Endothelial cell of hepatic sinusoid (primary cell): ENCODE results near the gene SLC40A1.

ENCODE experiments used
- in situ Hi-C: cut with HindIII; loops from 2 replicates; pipeline ENCODE4 v1.10.0; 2017; ENCODE audit warnings: low sequenced_read_pairs

SLC40A1 gene

GRCh38 chr2:189602233-189602632 is 21.6 kb upstream of the SLC40A1 start:
- in situ Hi-C loops, result loop anchor here (25.0 kb wide), 1 partner anchor 140 kb away; no protein-coding TSS in a partner anchor

DNA sequence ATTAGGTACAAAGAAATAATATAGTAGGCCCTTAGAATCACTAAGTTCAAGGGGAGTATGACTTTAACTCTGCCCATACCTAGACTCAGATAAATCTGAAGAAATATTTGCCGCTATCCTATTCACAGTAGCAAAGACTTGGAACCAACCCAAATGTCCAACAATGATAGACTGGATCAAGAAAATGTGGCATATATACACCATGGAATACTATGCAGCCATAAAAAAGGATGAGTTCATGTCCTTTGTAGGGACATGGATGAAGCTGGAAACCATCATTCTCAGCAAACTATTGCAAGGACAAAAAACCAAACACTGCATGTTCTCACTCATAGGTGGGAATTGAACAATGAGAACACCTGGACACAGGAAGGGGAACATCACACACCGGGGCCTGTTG is 21.1 kb upstream of the SLC40A1 start:
- in situ Hi-C loops, result loop anchor here (25.0 kb wide), 1 partner anchor 139 kb away; no protein-coding TSS in a partner anchor

- in situ Hi-C loops, result loop anchor here (25.0 kb wide), 1 partner anchor 139 kb away; no protein-coding TSS in a partner anchor
These were observed 20.5 kb upstream of the SLC40A1 start for GRCh38 chr2:189601043-189601442.

DNA sequence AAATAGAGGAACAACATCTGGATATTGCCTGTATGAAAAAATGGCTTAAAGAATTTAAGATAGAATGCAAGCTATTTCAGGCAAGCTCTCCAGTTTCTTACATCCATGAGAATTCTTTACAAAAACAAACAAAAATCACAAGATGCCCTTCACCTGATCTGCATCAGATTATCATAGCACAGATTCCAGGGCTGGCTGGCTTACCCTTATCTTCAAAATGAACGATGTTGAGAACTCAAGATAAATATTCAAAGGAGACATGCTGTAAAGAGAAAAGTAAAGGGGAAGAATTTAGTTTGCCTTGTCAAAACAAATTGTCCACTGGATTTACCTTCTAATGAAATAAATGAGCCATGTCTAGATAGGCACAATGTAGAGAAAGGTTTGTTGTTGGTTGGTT is 18.7 kb upstream of the SLC40A1 start:
- in situ Hi-C loops, result no loop called here

GRCh38 chr2:189595417-189595816 is 14.8 kb upstream of the SLC40A1 start:
- in situ Hi-C loops, result no loop called here

DNA sequence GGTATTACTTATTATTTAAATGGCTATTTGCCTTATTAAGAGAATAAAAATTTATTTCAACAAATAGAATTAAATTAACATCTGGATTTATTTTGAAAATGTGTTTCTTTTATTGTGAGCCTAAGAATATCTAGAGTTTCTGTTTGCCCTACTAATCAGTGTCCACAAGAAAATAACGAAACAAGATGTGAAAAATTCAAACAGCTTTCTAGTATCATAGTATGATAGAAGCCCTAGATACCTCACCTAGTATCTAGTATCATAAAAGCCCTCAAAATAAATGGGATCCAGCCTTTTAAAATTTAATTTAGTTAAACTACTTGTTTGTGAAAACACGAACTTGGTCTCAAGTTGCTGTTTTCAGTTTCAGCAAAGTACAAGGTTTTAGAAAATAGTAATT is 13.7 kb upstream of the SLC40A1 start:
- in situ Hi-C loops, result no loop called here

- in situ Hi-C loops, result no loop called here
These were observed 12.5 kb upstream of the SLC40A1 start for GRCh38 chr2:189593115-189593514.

DNA sequence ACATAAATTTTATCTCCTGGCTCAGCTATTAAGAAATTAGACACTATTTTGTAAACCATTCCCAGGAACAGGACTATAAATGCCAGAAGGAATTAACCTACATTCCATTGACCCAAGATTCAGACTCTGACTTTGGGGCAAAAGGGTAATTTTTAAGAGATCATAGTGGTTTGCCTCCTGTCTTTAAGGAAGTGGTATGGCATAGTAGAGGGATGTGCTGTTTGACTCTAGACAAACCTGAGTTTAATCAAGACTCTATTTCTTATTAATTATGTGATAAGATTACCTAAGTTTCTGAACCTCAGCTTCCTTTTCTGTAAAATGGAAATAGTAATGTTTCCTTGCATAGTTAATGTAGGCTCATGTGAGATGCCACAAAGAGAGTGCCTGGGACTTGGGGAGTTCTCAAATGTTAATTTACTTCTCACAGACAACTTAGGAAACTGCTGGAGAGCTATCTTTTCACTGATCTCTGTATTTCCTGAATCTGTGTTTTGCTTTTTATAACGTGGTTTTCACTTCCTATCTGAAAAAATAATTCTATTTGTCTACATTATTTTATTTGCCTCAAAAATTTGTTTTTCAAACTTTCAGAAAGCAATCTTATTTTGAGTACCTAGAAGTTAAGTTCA is 11.9 kb upstream of the SLC40A1 start:
- in situ Hi-C loops, result no loop called here

GRCh38 chr2:189587780-189588179 is 7.2 kb upstream of the SLC40A1 start:
- in situ Hi-C loops, result loop anchor here (5.0 kb wide), 1 partner anchor 40 kb away; no protein-coding TSS in a partner anchor

DNA sequence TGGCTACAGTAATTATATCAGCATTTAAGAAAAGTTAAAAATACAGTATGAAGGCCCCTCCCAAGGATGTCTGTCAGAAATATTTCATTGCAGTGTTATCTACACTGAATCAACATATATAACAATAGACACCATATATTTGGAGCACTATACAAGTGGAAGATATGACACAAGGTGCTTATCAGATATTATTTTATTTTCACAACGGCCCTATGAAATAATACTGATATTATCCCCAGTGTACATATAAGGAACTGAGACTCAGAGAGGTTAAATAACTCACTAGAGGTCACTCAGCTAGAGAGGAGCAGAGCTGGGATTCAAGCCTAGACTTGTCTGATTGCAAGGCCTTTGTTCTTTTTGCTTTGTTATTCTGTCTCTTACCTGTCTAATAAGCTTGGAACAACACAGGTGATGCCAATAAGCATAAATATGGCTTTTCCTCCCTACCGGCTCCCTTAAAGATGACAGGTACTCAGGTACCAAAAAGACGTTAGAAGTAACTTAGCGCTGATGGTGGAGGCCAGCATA is 4.7 kb upstream of the SLC40A1 start:
- in situ Hi-C loops, result loop anchor here (5.0 kb wide), 1 partner anchor 38 kb away; no protein-coding TSS in a partner anchor

DNA sequence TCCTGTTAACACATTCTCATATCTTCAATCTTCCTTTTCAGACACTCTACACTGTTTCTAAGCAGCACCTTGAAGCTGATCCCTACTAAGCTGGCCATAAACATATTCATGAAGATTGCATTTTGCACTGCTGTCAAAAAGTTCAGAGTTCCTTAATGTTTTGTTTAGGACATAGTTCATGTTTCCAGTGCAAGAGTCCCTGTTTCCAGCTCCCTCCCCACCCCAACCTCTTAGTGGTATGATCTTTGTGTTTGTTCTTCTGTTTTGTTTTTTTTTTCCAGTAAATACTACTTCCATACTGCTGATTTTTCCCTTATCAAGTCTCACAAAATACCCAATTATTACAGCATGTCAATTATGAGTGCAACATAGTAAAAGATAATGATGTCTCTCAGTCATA is 4.1 kb upstream of the SLC40A1 start:
- in situ Hi-C loops, result loop anchor here (5.0 kb wide), 1 partner anchor 37 kb away; no protein-coding TSS in a partner anchor

DNA sequence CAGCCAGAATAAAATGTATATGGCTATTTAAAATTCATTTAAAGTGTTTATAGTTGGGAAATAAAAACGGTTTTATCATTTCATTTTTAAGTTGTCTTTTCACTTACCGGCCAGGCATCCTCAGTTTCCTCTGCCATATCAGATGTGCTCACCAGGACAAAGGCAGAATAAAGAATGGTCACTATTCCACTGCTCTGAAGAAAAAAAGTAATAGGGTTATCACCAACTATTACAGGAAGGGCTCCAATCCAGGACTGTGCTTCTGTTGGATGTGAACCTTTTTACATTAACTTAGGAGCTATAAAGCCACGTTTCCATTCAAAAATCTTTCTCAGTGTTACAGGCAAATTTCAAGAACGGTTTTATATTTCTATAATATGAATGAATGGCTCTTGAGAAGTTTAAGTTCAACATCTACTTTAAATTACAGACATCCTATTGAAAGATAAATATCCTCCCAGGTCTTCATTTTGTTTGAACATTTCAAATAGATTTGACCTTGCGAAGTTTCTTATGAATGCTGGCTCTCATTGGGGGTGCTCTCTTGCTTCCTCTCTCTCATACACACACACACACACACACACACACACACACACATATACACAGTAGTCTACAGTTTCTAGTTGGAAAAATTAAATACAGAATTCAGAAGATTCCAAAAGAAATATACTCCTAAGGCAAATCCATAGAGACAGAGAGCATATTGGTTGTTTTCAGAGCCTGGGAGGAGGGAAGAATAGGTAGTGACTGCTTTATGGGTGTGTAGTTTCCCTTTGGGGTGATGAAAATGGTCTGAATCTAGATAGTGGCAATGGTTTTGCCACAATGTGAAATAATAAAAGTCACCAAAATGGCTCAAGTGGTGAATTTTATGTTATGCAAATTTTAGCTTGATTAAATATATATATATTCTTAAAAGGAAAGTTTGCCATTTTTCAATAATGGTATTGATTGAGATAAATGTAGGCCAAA is 2.9 kb upstream of the SLC40A1 start:
- in situ Hi-C loops, result no loop called here

DNA sequence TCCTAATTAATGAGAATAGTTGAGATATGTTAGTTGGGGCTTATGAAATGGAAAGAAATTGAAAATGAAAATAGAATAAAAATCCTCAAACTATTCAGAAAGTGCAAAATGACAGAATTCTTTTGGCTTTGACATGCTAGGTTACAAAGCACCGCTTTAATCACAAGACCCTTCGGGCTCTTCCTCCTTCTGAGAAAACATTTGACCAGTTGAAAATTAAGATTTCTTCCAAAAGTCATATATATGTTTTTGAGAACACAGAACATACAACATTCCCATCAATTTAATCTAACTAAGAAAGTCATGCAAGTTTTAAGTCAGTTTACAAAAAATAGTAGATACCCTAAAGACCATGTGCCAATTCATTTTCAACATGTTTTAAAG is 2.2 kb upstream of the SLC40A1 start:
- in situ Hi-C loops, result no loop called here

DNA sequence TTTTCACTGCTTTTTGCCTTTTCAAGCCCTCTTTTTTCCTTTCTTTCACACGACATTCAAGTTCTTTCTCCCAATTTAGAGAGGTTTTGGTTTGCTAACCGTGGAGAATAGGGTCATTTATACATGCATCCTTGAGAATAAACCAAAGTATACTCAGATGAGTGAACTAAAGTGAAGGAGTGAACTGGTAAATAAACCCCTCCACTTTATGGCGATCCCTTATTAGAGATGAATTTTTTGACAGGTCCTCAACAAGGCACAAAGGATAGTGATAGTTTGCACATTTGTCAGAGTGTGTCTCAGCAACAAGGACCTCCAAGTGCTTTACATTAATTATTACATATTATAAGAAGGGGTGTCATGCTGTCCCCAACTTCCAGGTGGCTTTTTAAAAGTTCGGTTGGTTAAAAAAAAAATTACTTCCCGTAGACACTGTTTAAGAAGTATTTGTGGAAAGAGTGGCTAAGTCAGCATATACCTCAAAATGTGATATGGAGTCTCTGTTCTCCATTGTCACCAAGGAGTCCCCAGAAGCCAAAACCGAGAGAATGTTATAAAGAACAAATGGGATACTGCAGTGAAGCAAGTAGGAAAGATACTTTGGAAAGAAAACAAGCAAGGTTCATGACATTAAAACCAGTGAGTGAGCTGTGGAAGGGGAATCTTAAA is 1.7 kb upstream of the SLC40A1 start:
- in situ Hi-C loops, result no loop called here

- in situ Hi-C loops, result no loop called here
These were observed 961 bp upstream of the SLC40A1 start for GRCh38 chr2:189581354-189582139.

DNA sequence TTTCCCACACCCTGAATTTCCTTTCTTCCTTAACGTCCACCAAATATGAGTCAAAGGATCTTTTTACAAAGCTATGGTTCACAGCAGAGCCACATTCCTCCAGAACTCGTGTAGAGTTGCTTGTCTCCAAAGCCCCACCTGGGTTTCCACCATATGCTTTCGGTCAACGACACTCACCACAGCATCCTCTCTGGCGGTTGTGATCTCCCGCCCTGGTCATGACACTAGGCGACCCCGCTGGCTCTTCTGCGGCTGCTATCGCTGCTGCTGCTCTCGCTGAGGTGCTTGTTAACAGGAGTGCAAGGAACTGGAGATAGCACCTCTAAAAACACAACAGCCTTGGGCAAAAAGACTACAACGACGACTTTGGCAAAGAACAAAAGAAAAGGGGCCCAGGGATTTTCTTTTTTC is 340 bp downstream of the SLC40A1 start:
- in situ Hi-C loops, result no loop called here

DNA sequence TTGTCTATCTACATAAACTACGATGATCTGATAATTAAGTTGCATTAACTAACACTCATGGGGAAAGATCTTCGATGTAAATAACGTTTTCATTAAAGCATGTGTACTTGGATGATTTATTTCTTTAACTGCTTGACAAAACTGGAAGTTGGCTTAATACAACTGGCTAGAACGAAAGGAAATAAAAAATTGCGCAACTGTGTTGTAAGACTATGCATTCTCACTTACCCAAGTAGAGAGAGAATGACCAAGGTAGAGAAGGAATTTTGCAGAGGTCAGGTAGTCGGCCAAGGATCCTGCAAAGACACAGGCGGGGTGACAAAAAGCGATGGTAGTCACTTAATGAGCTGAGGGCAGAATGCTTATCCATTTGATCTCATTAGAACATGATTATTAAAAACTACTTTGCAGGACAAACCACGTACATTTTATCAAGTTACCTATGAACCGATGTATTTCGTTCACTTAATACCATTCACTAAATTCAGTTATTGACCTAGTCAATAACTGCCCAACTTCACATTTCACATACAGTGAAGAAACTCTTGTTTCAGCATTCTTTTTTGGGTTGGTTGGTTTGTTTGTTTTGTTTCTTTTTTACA is 900 bp downstream of the SLC40A1 start:
- in situ Hi-C loops, result no loop called here

GRCh38 chr2:189578272-189578950 is 2.2 kb downstream of the SLC40A1 start:
- in situ Hi-C loops, result no loop called here

DNA sequence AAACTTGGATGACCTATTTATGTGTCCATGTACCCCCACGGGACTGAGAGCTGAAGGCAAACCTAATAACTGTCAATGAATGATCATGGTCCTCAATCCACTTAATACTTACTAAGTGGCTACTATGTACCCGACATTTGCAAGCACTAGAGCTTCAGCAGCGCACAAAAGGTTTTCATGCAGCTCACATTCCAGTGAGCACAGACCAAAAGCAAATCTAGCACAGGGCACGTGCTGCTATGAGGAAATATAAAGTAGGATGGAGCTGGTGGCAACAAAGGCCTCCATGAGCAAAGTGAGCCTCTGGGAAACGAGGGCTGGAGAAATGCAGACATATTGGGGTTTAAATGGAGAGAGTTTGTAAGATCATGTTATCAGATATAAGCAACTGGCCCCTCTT is 3.5 kb downstream of the SLC40A1 start:
- in situ Hi-C loops, result no loop called here
